Measurements from ENCODE around the gene PPP1R1A.

- TF ChIP-seq, protein P1, sequence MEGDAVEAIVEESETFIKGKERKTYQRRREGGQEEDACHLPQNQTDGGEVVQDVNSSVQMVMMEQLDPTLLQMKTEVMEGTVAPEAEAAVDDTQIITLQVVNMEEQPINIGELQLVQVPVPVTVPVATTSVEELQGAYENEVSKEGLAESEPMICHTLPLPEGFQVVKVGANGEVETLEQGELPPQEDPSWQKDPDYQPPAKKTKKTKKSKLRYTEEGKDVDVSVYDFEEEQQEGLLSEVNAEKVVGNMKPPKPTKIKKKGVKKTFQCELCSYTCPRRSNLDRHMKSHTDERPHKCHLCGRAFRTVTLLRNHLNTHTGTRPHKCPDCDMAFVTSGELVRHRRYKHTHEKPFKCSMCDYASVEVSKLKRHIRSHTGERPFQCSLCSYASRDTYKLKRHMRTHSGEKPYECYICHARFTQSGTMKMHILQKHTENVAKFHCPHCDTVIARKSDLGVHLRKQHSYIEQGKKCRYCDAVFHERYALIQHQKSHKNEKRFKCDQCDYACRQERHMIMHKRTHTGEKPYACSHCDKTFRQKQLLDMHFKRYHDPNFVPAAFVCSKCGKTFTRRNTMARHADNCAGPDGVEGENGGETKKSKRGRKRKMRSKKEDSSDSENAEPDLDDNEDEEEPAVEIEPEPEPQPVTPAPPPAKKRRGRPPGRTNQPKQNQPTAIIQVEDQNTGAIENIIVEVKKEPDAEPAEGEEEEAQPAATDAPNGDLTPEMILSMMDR (IDR thresholded peaks at IDR 0.05; ENCODE audit: insufficient read depth, low read length, poor library complexity, severe bottlenecking), result no peak
- no peak for TF ChIP-seq EZH2phosphoT487 (conservative IDR thresholded peaks at IDR 0.05; ENCODE audit: low read length)
Measured at GRCh38 chr12:54581412-54581811, 7.0 kb downstream of the PPP1R1A start.
